Measurements from ENCODE around the gene RHBDD2.

The RHBDD2 gene

GRCh38 chr7:75922966-75923603 lies 44.3 kb downstream of the RHBDD2 start:
- no peak for FAIRE-seq

GRCh38 chr7:75924256-75924655 lies 45.4 kb downstream of the RHBDD2 start:
- FAIRE-seq: no peak

DNA sequence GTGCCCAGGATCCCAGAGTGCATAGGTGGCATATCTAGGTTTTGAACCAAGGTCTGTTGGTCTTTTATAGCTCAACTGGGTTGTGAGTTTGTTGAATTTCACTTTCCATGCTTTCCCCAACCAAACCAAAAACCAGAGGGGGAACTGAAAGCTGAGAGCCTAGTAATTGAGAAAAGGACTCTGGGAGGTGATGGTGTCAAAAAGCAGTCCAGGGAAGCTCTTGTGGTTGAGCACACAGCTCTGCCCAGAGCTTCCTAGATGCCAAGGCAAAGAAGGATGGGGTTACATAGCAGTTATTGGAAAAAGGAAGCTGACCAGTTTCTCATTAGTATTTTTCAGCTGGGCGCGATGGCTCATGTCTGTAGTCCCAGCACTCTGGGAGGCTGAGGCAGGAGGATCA lies 46.1 kb downstream of the RHBDD2 start:
- FAIRE-seq: no peak

- FAIRE-seq: no peak
Observed at GRCh38 chr7:75925717-75926435, 47.0 kb downstream of the RHBDD2 start.

DNA sequence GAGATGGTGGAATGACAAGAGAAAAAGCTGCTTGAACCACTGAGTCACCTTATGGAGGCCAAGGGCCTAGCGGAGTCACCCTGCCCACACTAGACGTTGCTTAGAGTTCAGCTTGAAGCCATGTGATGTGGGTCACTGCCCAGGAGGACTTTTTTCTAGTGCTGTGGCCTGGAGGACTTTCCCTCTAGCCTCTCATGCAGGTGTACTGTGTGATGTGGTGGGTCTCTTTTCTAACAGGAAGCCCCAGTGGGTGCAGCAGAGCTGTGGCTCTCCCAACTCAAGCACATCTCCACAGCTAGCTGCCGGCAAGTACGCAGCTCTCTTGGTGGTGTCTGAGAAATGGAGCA lies 49.7 kb downstream of the RHBDD2 start:
- no peak for FAIRE-seq

GRCh38 chr7:75931680-75932079 lies 52.8 kb downstream of the RHBDD2 start:
- no peak for FAIRE-seq

DNA sequence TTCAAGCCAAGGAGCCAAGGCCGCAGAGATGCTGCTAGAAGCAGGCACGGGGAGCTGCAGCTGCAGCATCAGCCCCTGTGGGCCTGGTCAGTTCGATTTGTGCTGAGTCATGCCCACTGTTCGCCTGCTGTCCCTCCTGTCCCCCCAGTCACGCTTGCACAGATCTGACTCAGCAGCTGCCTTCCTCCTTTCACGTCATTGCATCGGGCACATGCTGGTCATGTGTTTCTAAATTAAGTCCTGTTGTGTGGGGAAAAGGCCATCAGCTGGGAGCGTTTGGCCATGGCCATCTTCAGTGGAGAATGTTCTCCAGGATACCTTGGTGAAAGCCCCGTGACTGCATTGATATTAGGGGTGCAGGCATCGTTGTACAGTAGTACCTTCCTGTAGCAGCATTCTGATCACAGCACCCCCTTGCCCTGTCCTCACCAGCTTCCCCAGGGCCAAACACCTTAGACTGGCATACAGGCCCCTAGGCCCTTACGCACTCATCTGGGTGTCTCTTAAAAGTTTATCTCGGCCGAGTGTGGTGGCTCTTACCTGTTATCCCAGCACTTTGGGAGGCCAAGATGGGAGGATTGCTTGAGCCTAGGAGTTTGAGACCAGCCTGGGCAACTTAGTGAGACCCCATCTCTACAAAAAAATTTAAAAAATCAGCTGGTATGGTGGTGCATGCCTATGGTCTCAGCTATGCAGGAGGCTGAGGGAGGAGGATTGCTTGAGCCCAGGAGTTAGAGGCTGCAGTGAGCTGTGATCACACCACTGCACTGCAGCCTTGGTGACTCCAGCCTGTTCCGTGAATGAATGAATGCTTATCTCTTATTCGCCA lies 59.3 kb downstream of the RHBDD2 start:
- FAIRE-seq: no peak

Measured in G401.6 (cell line).